HG03135 (cell line): ENCODE results near the gene RPH3AL.
"Not testable (repeated sequence)": the region's sequence is repeated elsewhere in the genome, so short reads cannot be mapped to it uniquely, and the experiment has no call there.

Source experiments
- ATAC-seq: cut with Tn5 transposase; IDR thresholded peaks from one replicate; pipeline ENCODE4 v1.9.1; 2021; ENCODE audit warnings: mild to moderate bottlenecking, moderate library complexity; ENCODE audit not compliant: unreplicated experiment

Gene RPH3AL

GRCh38 chr17:206941-207560 lies 145.6 kb downstream of the RPH3AL start:
- ATAC-seq: no peak

GRCh38 chr17:206484-206883 lies 146.1 kb downstream of the RPH3AL start:
- not testable (repeated sequence) for ATAC-seq

GRCh38 chr17:205817-206216 lies 146.8 kb downstream of the RPH3AL start:
- ATAC-seq: no peak

- no peak for ATAC-seq
These were observed 147.4 kb downstream of the RPH3AL start for GRCh38 chr17:205148-205669.

GRCh38 chr17:204427-205147 lies 148.0 kb downstream of the RPH3AL start:
- no peak for ATAC-seq

- no peak for ATAC-seq
These were observed 150.1 kb downstream of the RPH3AL start for GRCh38 chr17:202501-202951.

GRCh38 chr17:201736-202135 lies 150.9 kb downstream of the RPH3AL start:
- not testable (repeated sequence) for ATAC-seq

- not testable (repeated sequence) for ATAC-seq
These were observed 151.3 kb downstream of the RPH3AL start for GRCh38 chr17:201257-201656.

GRCh38 chr17:200586-200985 lies 152.0 kb downstream of the RPH3AL start:
- ATAC-seq: no peak

- ATAC-seq: no peak
These were observed 152.6 kb downstream of the RPH3AL start for GRCh38 chr17:199806-200545.

- no peak for ATAC-seq
These were observed 153.4 kb downstream of the RPH3AL start for GRCh38 chr17:199191-199604.

GRCh38 chr17:198225-198624 lies 154.4 kb downstream of the RPH3AL start:
- ATAC-seq: not testable (repeated sequence)

- no peak for ATAC-seq
These were observed 155.3 kb downstream of the RPH3AL start for GRCh38 chr17:197352-197751.

GRCh38 chr17:194828-195602 lies 157.6 kb downstream of the RPH3AL start:
- ATAC-seq: no peak

GRCh38 chr17:193841-194806 lies 158.5 kb downstream of the RPH3AL start:
- no peak for ATAC-seq

- ATAC-seq: no peak
These were observed 159.2 kb downstream of the RPH3AL start for GRCh38 chr17:193426-193810.

GRCh38 chr17:192666-193425 lies 159.8 kb downstream of the RPH3AL start:
- ATAC-seq: no peak

- no peak for ATAC-seq
These were observed 163.2 kb downstream of the RPH3AL start for GRCh38 chr17:189444-189843.

- ATAC-seq: no peak
These were observed 165.5 kb downstream of the RPH3AL start for GRCh38 chr17:187130-187529.
